ENCODE measurements around the gene ZBED6. TPM values are rescaled to one million over a fixed set of nuclear protein-coding genes. Genes with fewer than 3 reads are reported as not detected.
"Not testable (repeated sequence)": the region's sequence is repeated elsewhere in the genome, so short reads cannot be mapped to it uniquely, and the experiment has no call there.

ZBED6 gene
- total RNA-seq, 4 donors from 2014 or later: 15.2 to 27.3 (median 18.3) TPM

DNA sequence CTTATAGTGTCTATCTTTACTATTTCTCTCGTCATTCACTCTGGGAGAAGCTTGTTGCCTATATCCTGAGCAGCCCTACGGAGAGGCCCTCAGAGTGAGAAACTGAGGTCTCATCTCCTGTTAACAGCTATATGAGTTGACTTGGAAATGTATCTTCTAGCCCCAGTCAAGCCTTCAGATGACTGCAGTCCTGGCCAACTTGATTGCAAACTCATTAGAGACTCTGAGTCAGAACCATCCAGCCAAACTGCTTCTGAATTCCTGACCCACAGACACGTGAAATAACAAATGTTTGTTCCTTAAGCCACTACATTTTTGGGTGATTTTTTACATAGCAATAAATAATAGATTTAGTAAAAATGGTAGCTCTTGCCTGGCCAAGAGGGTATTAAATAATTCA lies 3.9 kb upstream of the ZBED6 start:
- intact Hi-C loops (cut with DNase I; ENCODE audit: low total_unique reads): no loop called here
- TF ChIP-seq POLR2A (IDR thresholded peaks at IDR 0.05): no peak
- TF ChIP-seq, protein P1, sequence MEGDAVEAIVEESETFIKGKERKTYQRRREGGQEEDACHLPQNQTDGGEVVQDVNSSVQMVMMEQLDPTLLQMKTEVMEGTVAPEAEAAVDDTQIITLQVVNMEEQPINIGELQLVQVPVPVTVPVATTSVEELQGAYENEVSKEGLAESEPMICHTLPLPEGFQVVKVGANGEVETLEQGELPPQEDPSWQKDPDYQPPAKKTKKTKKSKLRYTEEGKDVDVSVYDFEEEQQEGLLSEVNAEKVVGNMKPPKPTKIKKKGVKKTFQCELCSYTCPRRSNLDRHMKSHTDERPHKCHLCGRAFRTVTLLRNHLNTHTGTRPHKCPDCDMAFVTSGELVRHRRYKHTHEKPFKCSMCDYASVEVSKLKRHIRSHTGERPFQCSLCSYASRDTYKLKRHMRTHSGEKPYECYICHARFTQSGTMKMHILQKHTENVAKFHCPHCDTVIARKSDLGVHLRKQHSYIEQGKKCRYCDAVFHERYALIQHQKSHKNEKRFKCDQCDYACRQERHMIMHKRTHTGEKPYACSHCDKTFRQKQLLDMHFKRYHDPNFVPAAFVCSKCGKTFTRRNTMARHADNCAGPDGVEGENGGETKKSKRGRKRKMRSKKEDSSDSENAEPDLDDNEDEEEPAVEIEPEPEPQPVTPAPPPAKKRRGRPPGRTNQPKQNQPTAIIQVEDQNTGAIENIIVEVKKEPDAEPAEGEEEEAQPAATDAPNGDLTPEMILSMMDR (IDR thresholded peaks at IDR 0.05): no peak
- 74 to 83% methylated on average over 3 of the region's 3 CpGs for WGBS, 2 donors
- DNase-seq (ENCODE audit: low spot score in 2 of 2): peak in 1 of 2 donors; percentile 14
- no peak overlapping the region for H3K4me3 ChIP-seq (ENCODE audit: low read depth, poor library complexity, severe bottlenecking)

DNA sequence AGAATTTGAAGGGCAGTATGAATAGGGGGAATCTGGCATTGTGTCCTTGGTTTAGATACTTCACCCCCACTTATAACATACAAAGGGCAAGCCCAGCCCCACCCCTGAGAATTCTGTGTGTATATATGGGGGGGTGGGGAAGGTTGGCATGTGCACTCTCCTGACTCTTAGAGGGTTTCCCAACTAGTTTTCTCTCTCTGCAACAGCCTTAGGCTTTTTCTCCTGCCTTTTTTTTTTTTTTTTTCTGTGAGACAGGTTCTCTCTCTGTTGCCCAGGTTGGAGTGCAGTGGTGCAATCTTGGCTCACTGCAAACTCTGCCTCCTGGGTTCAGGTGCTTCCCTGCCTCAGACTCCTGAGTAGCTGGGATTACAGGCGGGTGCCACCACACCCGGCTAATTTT lies 2.9 kb upstream of the ZBED6 start:
- intact Hi-C loops (cut with DNase I; ENCODE audit: low total_unique reads): no loop called here
- TF ChIP-seq POLR2A (IDR thresholded peaks at IDR 0.05): no peak
- TF ChIP-seq, protein P1 (IDR thresholded peaks at IDR 0.05): no peak
- 55 to 74% methylated on average over 2 of the region's 2 CpGs for WGBS, 2 donors
- DNase-seq (ENCODE audit: low spot score in 2 of 2): peak in 1 of 2 donors; percentile 20
- H3K4me3 ChIP-seq (ENCODE audit: low read depth, poor library complexity, severe bottlenecking): no peak overlapping the region

DNA sequence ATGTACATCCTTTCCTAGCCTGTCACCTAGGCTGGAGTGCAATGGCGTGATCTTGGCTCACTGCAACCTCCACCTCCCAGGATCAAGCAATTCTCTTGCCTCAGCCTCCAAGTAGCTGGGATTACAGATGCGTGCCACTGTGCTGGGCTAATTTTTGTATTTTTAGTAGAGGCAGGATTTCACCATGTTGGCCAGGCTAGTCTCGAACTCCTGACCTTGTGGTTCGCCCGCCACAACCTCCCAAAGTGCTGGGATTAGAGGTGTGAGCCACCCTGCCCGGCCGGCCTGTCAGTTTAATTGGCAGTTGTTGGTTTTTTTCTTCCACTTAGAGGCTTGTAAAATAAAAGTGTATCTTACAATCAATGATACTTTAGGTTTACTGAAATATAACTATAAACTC lies 1.9 kb upstream of the ZBED6 start:
- WGBS, 2 donors: 94 to 95% methylated on average over 7 of the region's 7 CpGs
- intact Hi-C loops (cut with DNase I; ENCODE audit: low total_unique reads); H3K4me3 ChIP-seq (ENCODE audit: low read depth, poor library complexity, severe bottlenecking): not testable (repeated sequence)
- DNase-seq (ENCODE audit: low spot score in 2 of 2): peak in 1 of 2 donors; percentile 63

DNA sequence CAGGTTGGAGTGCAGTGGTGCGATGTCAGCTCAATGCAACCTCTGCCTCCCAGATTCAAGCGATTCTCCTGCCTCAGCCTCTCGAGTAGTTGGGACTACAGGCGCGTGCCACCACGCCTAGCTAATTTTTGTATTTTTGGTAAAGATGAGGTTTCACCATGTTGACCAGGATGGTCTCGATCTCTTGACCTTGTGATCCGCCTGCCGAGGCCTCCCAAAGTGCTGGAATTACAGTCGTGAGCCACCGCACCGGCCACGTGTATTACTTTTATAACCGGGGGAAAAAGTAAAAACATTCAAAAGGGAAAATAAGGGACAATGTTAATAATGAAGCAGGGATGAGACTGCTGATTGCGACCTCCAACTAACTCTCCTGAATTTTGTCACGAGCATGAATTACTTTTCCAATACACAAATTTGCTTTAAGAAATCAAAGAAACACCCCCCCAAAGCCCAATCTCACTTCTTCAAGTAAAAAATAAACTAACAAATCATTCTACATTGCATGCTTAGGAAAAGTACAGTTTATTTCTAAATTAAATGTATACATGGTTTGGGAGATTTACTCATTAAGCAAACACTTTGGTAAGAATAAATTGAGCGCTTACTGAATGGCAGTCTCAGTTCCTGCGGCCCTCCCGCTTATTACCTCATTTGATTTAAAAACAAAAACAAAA lies 521 bp upstream of the ZBED6 start:
- no peak overlapping the region for H3K4me3 ChIP-seq (ENCODE audit: low read depth, poor library complexity, severe bottlenecking)
- TF ChIP-seq, protein P1 (IDR thresholded peaks at IDR 0.05): no peak
- no peak for TF ChIP-seq POLR2A (IDR thresholded peaks at IDR 0.05)
- intact Hi-C loops (cut with DNase I; ENCODE audit: low total_unique reads): no loop called here
- WGBS, 2 donors: 68 to 69% methylated on average over 19 of the region's 19 CpGs
- peak in 1 of 2 donors; percentile 69 for DNase-seq (ENCODE audit: low spot score in 2 of 2)

DNA sequence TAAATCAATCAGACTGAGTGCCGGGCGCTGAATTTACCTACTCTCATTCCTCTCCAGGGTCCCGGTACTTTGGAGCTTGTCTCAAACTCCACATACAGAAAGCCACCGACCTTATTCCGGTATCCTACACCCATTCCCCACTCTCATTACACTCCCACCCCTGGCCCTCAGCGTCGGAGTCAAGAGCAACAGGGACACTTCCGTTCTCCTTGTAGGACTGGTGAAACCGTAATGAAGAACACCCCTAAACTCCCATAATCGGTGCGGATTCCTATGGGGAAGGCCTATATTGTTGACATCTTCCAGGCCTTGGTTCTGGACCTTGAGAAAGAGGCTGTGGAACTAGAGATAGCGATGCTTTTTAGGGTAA lies 798 bp downstream of the ZBED6 start:
- intact Hi-C loops (cut with DNase I; ENCODE audit: low total_unique reads): no loop called here
- DNase-seq (ENCODE audit: low spot score in 2 of 2): peak in 1 of 2 donors; percentile 21
- TF ChIP-seq POLR2A (IDR thresholded peaks at IDR 0.05): no peak
- TF ChIP-seq, protein P1 (IDR thresholded peaks at IDR 0.05): no peak
- 0 to 1% methylated on average over 12 of the region's 12 CpGs for WGBS, 2 donors
- peak overlapping the region; percentile 72 for H3K4me3 ChIP-seq (ENCODE audit: low read depth, poor library complexity, severe bottlenecking)

DNA sequence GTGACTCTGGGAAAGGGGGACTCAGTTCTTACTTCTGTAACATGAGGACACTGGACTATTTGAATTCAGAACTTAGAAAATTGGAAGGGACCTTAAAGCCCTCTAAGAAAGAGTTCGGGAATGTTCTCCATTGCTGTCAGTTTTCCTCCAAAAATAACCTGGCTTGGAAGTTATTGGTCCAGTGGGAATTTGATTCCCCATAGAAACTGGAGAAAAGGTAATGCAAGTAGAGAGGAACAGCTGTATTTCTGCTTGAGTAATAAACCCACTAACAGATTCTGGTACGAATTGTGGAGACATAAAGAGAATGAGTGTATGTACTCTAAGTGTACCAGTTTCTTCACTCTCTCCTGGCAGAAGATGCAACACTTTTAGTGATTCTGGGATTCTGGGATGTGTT lies 1.8 kb downstream of the ZBED6 start:
- DNase-seq (ENCODE audit: low spot score in 2 of 2): no peak
- intact Hi-C loops (cut with DNase I; ENCODE audit: low total_unique reads): no loop called here
- H3K4me3 ChIP-seq (ENCODE audit: low read depth, poor library complexity, severe bottlenecking): no peak overlapping the region
- 38 to 48% methylated on average over 2 of the region's 2 CpGs for WGBS, 2 donors
- TF ChIP-seq, protein P1 (IDR thresholded peaks at IDR 0.05): no peak
- no peak for TF ChIP-seq POLR2A (IDR thresholded peaks at IDR 0.05)
